GM19438 (cell line): ENCODE results near the gene KIF3A.
"Not testable (repeated sequence)": the region's sequence is repeated elsewhere in the genome, so short reads cannot be mapped to it uniquely, and the experiment has no call there.

Experiments used
- ATAC-seq: cut with Tn5 transposase; IDR thresholded peaks from one replicate; pipeline ENCODE4 v1.9.1; 2021; ENCODE audit warnings: low read depth; ENCODE audit not compliant: unreplicated experiment

KIF3A gene

GRCh38 chr5:132733499-132734148 lies 3.7 kb downstream of the KIF3A start:
- no peak for ATAC-seq

GRCh38 chr5:132729896-132730295 lies 7.5 kb downstream of the KIF3A start:
- ATAC-seq = no peak

- ATAC-seq = no peak
Observed at GRCh38 chr5:132725745-132726144, 11.6 kb downstream of the KIF3A start.

GRCh38 chr5:132718544-132719312 lies 18.6 kb downstream of the KIF3A start:
- ATAC-seq = no peak

- no peak for ATAC-seq
Observed at GRCh38 chr5:132714456-132715307, 22.7 kb downstream of the KIF3A start.

GRCh38 chr5:132708645-132709044 lies 28.7 kb downstream of the KIF3A start:
- no peak for ATAC-seq

- ATAC-seq = no peak
Observed at GRCh38 chr5:132704875-132705274, 32.5 kb downstream of the KIF3A start.

- no peak for ATAC-seq
Observed at GRCh38 chr5:132695956-132696355, 41.4 kb downstream of the KIF3A start.

GRCh38 chr5:132692632-132692967 lies 44.7 kb downstream of the KIF3A start:
- no peak for ATAC-seq

GRCh38 chr5:132691755-132692631 lies 45.4 kb downstream of the KIF3A start:
- not testable (repeated sequence) for ATAC-seq

- no peak for ATAC-seq
Observed at GRCh38 chr5:132690156-132690555, 47.2 kb downstream of the KIF3A start.

GRCh38 chr5:132689513-132689912 lies 47.8 kb downstream of the KIF3A start:
- ATAC-seq = no peak

- ATAC-seq = no peak
Observed at GRCh38 chr5:132688536-132689339, 48.6 kb downstream of the KIF3A start.

- ATAC-seq = no peak
Observed at GRCh38 chr5:132687995-132688394, 49.4 kb downstream of the KIF3A start.

- ATAC-seq = no peak
Observed at GRCh38 chr5:132686193-132686592, 51.2 kb downstream of the KIF3A start.

- ATAC-seq = no peak
Observed at GRCh38 chr5:132684922-132685720, 52.2 kb downstream of the KIF3A start.

GRCh38 chr5:132684491-132684890 lies 52.9 kb downstream of the KIF3A start:
- no peak for ATAC-seq

- ATAC-seq = no peak
Observed at GRCh38 chr5:132681983-132682382, 55.4 kb downstream of the KIF3A start.

GRCh38 chr5:132681476-132681831 lies 55.9 kb downstream of the KIF3A start:
- ATAC-seq = no peak
